DMS53 treated with DMSO at 0.1 percent for 48 hours (cell line): ENCODE data around the gene NR2F1-AS1.

Experiments used
- DNase-seq: peaks from one replicate; lab custom pipeline; 2025; ENCODE audit not compliant: unreplicated experiment; lab: John Stamatoyannopoulos, UW

NR2F1-AS1 gene

DNA sequence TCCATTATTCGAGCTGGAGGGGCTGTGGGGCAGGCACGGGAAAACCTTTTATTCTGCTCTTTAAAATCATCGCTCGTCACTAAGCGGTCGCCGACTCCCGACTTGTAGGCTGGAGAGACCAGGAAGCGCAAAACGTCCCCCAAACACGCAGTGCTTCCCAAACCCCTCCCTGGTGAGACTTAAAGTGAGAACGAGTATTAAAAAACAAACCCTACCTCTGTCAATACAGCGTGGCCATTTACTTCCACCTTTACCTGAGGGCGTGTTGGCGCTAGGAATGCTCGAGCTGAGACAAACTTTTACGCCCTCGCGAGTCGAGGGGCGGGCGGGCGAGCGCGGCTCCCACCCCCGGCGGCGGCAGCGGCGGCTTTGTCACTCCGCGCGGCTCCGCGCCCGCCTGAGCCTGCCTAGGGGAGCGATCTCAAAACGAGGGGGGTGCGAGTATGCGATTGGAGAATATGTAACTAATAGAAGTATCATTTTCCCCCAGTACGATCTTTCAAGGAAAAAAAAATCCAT is at the start of gene NR2F1-AS1:
Gene NR2F1-AS1 (minus strand): TSS at position 293 of the 519 bp plus-strand sequence.
- peak; percentile 63 for DNase-seq

DNA sequence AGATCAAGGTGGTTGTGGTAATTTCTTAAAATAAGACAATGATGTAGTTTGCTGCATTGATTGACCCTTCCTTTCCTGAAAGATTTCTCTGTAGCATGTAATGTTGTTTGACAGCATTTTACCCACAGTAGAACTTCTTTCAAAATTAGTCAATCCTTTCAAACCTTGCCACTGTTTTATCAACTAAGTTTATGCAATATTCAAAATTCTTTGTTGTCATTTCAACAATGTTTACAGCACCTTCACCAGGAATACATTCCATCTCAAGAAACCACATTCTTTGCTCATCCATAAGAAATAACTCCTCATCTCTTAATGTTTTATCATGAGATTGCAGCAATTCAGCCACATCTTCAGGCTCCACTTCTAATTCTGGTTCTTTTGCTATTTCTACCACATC is 45.8 kb upstream of the NR2F1-AS1 start:
- DNase-seq = no peak

DNA sequence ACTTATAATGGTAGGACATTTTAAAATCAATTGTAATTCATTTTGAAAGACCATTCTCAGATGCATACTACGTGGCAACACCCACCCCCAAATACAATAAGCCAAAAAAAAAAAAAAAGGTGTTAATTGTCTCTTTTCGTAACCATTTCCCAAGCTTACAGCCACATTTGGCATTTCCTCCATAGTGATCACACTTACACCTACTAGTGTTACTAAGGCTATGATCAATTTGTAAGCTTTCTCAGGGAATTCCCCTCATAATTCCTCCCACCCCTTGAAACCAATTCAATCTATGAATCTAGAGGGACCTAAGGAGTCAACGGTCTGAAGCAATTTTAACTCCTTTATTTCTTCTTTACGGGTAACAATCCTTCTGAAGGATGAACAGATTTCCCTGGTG is 42.1 kb upstream of the NR2F1-AS1 start:
- DNase-seq = no peak

GRCh38 chr5:93622240-93622885 is 41.3 kb upstream of the NR2F1-AS1 start:
- peak; percentile 47 for DNase-seq

- peak; percentile 70 for DNase-seq
Measured at GRCh38 chr5:93621327-93621798, 40.3 kb upstream of the NR2F1-AS1 start.

DNA sequence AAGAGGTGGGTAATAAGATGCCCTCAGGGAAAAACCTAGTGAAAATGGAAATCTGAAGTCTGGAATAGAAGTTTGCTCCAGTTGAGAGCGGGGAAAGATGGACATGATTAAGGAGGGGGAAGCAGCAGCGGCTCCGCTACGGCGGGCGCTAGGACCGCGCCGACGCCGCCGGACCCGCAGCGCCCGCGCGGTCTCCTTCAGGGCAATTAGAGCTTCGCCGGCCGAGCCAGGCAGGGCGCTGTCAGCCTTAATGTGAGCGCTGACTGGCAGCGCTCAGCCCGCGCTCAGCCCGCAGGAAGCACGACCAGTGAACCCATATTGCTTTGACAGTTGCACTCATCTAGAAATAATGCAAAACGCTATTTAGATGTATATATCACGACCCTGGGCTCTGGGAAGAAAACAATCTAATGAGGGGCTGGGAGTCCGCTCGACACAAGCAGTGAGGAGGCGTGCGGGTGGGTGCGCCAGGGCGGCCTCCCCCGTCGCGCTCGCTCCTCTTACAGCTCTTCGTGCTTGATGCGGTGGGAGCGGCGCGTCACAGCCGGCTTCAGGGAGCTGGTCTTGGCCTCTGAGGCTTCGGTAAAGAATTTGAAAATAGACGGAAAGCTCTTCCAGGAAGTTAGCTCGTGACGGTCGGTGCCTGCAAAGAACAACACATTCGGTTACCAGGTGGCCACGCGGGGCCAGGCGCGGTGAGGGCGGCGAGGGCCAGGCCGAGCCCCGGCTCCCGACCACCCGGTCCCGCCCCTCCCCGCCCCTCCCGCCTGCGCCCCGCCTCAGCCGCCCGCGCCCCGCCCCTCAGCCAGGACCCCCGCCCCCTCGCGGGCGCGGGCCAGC is 39.7 kb upstream of the NR2F1-AS1 start:
- peak; percentile 73 for DNase-seq

DNA sequence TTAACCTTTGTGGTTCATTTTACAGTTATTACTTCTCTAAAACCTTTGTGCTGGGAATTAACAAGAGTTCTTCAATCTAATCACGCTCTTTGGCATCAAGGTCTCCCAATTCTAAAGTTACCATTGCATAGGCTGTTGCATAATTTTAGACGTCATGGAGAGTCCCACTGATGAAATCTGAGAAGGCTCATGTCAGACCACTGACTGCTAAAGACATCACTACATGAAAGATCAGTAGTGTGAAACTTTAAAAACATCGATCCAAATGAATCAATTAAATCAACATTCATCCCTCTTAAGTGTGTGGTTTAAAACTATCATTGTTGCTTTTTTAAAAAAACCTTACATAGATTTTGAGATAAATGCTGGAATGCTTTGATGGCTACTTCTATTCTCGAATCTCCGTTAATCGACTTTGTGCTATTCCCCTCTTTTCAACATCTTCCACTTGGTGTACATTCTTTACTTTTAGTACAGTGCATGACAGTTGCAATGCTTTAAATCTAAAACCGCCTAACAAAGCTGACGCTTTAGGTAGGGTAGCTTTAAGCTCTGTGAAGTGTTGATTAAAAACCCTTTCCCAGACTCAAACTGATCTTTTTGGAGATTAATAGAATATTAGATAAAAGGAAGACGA is 35.6 kb upstream of the NR2F1-AS1 start:
- DNase-seq = no peak

DNA sequence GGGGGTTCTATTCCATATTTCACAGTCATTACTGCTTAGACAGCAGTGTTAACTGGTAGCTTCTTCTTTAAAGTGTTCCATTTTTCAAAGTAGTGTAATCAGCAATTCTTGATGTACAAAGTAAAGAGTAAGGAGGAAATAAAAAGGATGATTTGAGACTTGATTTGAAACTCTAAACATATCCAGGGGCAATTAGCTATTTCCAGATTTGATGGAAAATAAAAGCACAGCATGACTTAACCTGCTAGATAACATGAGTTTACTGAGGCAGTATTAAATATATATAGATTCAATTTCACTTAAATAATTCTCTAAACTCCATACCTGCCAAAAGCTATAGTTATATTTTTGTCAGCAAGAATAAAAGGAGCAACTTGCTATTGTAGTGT is 31.8 kb upstream of the NR2F1-AS1 start:
- no peak for DNase-seq

GRCh38 chr5:93611976-93612854 is 31.2 kb upstream of the NR2F1-AS1 start:
- peak; percentile 23 for DNase-seq

- DNase-seq = no peak
Measured at GRCh38 chr5:93611273-93611975, 30.4 kb upstream of the NR2F1-AS1 start.

DNA sequence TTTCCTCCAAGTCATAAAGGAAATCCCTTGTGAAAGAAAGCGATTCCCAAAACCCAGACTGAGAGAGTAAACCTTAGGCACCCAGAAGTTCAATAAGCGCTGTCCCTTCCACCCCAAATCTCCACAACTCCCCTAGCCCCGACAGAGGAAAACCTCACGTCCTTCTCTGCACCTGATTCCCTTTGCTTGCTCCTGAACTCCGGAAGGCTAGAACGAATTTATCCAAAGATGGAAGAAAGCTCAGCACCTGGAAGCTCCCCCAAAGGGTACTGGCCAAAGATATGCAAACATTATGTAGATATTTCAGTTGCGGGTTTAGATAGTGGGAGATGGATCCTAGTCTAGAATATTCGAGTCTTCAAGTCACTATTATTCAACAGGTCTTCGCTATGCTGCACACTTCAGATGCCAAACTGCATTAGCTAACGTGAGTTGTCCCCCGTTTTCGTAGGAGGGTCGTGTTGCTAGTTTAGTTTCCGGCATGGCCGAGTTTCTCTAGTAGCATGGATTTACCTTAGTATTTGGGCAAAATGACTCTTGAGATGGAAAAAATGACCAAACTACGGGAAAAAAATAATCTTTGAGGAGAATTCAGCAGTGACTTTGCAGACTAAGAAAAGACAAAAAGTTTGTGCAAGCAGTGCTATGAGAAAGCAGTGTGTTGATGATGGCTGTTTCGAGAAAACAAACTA is 29.7 kb upstream of the NR2F1-AS1 start:
- no peak for DNase-seq

DNA sequence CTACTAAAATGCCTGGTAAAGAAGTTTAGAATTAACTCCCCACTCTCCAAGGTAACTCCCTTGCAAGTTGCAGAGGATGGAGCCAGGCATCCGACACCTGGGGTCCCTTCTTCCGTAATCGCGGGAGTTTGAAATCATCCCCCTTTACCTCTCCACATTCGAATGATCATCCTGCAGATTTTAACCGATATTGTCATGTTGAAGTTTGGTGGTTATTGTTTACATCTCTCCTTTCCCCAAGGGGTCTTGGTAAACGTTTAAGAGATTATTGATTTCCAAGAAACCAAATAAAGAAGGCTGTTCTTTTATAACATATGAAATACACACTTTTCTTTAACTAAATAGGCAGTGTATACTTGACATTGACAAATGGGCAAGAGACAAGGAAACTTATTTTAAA is 28.7 kb upstream of the NR2F1-AS1 start:
- no peak for DNase-seq

- no peak for DNase-seq
Measured at GRCh38 chr5:93608855-93609254, 27.8 kb upstream of the NR2F1-AS1 start.

- DNase-seq = peak; percentile 46
Measured at GRCh38 chr5:93607367-93608258, 26.6 kb upstream of the NR2F1-AS1 start.

DNA sequence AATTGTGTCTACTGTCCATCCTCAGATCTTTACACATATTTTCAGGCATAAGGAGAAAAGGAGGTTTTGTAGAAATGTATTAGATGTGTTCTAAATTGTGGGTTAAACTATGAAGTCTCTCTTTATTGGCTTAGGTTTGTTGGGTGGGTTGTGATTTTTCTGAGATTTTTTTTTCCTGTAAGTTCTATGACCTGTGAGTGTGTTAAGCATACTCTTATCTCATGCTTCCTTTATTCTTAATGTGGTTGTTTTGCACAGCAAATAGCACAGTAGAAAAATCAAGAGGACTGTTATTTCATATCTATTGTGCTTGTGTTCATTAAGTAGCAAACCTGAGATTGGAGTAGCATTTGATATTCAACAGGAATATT is 25.3 kb upstream of the NR2F1-AS1 start:
- no peak for DNase-seq

DNA sequence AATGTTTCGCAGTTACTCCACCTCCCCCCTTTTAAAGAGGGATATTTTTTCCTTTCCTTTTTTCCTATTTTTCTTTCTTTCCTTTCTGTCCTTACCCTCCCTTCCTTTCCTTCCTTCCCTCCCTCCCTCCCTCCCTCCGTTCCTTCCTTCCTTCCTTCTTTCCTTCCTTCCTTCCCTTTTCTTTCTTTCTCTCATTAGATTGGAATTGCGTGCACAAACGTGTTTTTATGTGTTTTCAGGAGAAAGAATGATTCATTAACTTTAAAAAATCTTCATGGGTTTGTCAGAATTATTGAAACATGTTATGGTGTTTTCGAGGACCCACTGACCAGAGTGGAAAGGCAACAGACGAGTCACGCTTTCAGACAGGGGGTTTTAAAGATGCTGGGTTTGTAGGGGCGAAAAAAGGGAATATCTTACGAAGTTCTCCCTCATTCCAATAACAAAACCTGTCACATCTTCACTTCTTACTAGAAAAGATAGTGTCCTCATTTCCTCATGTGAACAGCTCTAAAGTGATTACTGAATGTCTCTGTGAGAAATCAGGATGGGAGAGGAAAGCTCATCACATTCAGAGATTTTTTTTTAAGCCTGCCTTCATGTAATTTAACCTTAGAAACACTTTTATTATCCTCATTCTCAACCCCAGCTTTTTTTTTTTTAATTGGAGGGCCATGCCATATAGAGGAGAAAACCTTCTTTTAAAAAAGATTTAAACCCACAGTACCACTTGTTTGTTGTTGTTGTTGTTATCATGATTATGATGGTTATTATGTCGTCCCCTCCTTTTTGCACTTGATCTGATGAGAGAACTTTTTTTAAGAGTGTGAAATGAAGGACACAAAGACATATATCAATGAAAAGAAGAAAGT is 23.9 kb upstream of the NR2F1-AS1 start:
- DNase-seq = no peak

DNA sequence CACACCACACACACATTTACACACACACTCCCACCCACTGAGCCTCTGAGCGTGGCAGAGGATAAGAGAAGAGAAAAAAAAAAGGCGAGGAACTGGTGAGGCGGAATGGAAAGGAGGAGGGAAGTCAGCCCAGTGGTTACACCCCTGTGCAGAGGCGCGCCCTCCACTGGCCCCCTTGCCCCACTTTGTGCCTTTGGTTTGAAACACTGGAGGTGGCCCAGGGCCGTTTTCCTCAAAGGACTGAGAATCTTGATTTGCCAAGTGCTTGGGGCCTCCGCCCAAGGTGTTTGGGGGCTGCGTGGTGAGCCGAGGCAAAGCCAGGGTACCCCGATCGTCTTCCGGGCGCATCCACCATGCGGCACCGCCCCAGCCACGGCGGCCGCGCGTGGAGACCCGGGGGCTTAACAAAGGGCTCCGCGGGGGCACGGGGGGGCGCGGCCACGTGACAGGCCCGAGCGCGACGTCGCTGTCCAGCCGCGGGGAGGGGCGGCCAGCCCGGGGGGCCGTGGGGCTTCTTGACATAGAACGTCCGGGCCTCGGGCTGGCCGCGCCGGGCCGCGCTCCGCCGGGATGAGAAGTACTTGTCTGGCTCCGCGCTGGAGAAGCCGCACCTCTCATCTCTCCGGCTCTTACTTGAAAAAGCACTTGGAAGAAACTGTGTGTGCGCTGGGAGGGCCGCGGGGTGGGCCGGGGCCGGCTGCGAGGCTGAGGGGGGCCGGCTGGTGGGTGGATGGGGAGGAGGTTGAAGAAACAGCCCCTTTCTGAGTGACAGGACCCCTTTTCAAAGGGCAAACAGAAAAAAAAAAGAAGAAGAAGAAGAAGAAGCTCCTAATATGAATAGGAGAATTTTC is 23.0 kb upstream of the NR2F1-AS1 start:
- no peak for DNase-seq
